HG03135 (cell line): ENCODE results near the gene EME1.
"Not testable (repeated sequence)": the region's sequence is repeated elsewhere in the genome, so short reads cannot be mapped to it uniquely, and the experiment has no call there.

Experiments used
- ATAC-seq: cut with Tn5 transposase; IDR thresholded peaks from one replicate; pipeline ENCODE4 v1.9.1; 2021; ENCODE audit warnings: mild to moderate bottlenecking, moderate library complexity; ENCODE audit not compliant: unreplicated experiment

EME1 gene

GRCh38 chr17:50372758-50373556, at the start of gene EME1, which contains the start of gene MRPL27:
Gene EME1 (plus strand): TSS chr17:50373229. CDS start chr17:50375209, 1,980 bp downstream.
Gene MRPL27 (minus strand): TSS chr17:50373184. CDS start chr17:50373170, 14 bp downstream.
- ATAC-seq, result peak; percentile 81

GRCh38 chr17:50325906-50326305, 47.1 kb upstream of the EME1 start:
- ATAC-seq, result no peak

GRCh38 chr17:50326831-50327364, 46.1 kb upstream of the EME1 start:
- ATAC-seq, result no peak

- no peak for ATAC-seq
Observed at GRCh38 chr17:50328363-50329325, 44.4 kb upstream of the EME1 start.

- no peak for ATAC-seq
Observed at GRCh38 chr17:50329716-50330115, 43.3 kb upstream of the EME1 start.

- ATAC-seq, result no peak
Observed at GRCh38 chr17:50330151-50330775, 42.8 kb upstream of the EME1 start.

GRCh38 chr17:50331085-50331791, 41.8 kb upstream of the EME1 start:
- ATAC-seq, result no peak

- ATAC-seq, result no peak
Observed at GRCh38 chr17:50332196-50332595, 40.8 kb upstream of the EME1 start.

- ATAC-seq, result not testable (repeated sequence)
Observed at GRCh38 chr17:50333291-50334057, 39.6 kb upstream of the EME1 start.

- no peak for ATAC-seq
Observed at GRCh38 chr17:50337956-50338355, 35.1 kb upstream of the EME1 start.

GRCh38 chr17:50338645-50339044, 34.4 kb upstream of the EME1 start:
- no peak for ATAC-seq

GRCh38 chr17:50339381-50339780, 33.6 kb upstream of the EME1 start:
- no peak for ATAC-seq

GRCh38 chr17:50344731-50345365, 28.2 kb upstream of the EME1 start:
- no peak for ATAC-seq

GRCh38 chr17:50345432-50346312, 27.4 kb upstream of the EME1 start, which contains the start of gene XYLT2:
Gene XYLT2 (plus strand): TSS chr17:50346126. CDS start chr17:50346141, 15 bp downstream.
- peak; percentile 75 for ATAC-seq

- peak; percentile 45 for ATAC-seq
Observed at GRCh38 chr17:50346313-50347116, 26.5 kb upstream of the EME1 start.

GRCh38 chr17:50347117-50347893, 25.7 kb upstream of the EME1 start:
- no peak for ATAC-seq
